ENCODE data around the gene CREB5.

Gene CREB5

GRCh38 chr7:28408105-28408959, 4.0 kb upstream of the CREB5 start:
- DNase-seq, result peak in 1 of 2 experiments; percentile 2

GRCh38 chr7:28408960-28409715, 3.2 kb upstream of the CREB5 start:
- DNase-seq, result peak; percentile 69 to 75

GRCh38 chr7:28409716-28410627, 2.3 kb upstream of the CREB5 start:
- DNase-seq, result no peak

- peak in 1 of 2 experiments; percentile 10 for DNase-seq
These were observed 1.4 kb upstream of the CREB5 start for GRCh38 chr7:28410628-28411531.

GRCh38 chr7:28413011-28413410, 693 bp downstream of the CREB5 start:
- DNase-seq, result no peak

- no peak for DNase-seq
These were observed 2.1 kb downstream of the CREB5 start for GRCh38 chr7:28414453-28414852.

- no peak for DNase-seq
These were observed 5.1 kb downstream of the CREB5 start for GRCh38 chr7:28417321-28417940.

- no peak for DNase-seq
These were observed 6.0 kb downstream of the CREB5 start for GRCh38 chr7:28418311-28418710.

- no peak for DNase-seq
These were observed 6.6 kb downstream of the CREB5 start for GRCh38 chr7:28418966-28419365.

- DNase-seq, result no peak
These were observed 7.4 kb downstream of the CREB5 start for GRCh38 chr7:28419716-28420115.

GRCh38 chr7:28423112-28423511, 10.8 kb downstream of the CREB5 start:
- no peak for DNase-seq

- DNase-seq, result no peak
These were observed 11.7 kb downstream of the CREB5 start for GRCh38 chr7:28423918-28424514.

- no peak for DNase-seq
These were observed 13.2 kb downstream of the CREB5 start for GRCh38 chr7:28425496-28425895.

- DNase-seq, result no peak
These were observed 14.9 kb downstream of the CREB5 start for GRCh38 chr7:28427236-28427635.

GRCh38 chr7:28430616-28431015, 18.3 kb downstream of the CREB5 start:
- no peak for DNase-seq

- no peak for DNase-seq
These were observed 19.8 kb downstream of the CREB5 start for GRCh38 chr7:28432105-28432504.

- no peak for DNase-seq
These were observed 20.7 kb downstream of the CREB5 start for GRCh38 chr7:28433039-28433438.

GRCh38 chr7:28433699-28434219, 21.4 kb downstream of the CREB5 start:
- DNase-seq, result no peak

GRCh38 chr7:28434510-28434909, 22.2 kb downstream of the CREB5 start:
- no peak for DNase-seq

GRCh38 chr7:28435152-28435551, 22.8 kb downstream of the CREB5 start:
- DNase-seq, result no peak

All from activated CD4-positive, alpha-beta T cell treated with anti-CD3 and anti-CD28 coated beads, Interleukin-2, amount 50 U/mL, for 48 hours (primary cell).